Germinal center (tissue), 1 donor: ENCODE results near the gene HSPA8.
"Not testable (repeated sequence)": the region's sequence is repeated elsewhere in the genome, so short reads cannot be mapped to it uniquely, and the experiment has no call there.

Experiments
- DNase-seq: peaks from one replicate; pipeline ENCODE4 v3.0.0; 2012; ENCODE audit warnings: mixed read lengths, low spot score

The HSPA8 gene

DNA sequence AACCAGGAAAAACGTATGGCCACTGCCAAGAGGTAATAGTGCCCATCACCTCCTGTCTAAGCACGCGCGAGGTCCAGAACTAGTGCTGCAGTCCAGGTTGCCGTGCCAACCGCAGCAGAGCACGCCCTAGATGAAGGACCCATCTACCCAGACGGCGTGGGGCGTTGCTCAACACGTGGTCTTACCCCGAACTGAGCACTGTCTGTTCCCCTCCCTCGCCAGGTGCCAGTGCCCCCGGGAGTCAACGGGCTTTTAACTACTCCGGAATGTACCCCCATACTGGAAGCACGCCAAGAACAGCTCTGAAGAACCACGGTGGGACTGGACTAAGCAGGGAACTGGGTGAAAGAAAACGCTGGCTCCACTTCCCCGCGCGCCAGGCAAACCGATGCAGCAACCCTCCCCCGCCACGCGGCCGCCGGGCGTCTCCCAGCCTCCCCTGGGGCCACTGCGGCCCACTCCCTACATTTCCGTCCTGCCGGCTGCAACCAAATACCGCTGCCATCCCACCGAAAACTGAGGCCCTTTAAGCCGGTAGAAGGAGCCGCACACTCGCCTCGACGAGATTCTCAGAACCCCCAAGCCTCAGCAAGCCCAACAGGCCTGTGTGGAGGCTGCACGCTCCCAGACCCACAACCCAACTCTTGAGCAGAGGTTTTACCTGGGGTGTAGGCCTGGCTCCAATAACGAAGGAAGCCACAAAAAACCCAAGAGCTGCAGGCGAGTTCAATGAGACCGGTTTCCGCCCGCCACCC is at the start of gene HSPA8:
HSPA8 (minus strand) TSS at position 734 of the 755 bp plus-strand sequence. CDS start 812 bp downstream, outside the sequence.
- DNase-seq = peak; percentile 20

DNA sequence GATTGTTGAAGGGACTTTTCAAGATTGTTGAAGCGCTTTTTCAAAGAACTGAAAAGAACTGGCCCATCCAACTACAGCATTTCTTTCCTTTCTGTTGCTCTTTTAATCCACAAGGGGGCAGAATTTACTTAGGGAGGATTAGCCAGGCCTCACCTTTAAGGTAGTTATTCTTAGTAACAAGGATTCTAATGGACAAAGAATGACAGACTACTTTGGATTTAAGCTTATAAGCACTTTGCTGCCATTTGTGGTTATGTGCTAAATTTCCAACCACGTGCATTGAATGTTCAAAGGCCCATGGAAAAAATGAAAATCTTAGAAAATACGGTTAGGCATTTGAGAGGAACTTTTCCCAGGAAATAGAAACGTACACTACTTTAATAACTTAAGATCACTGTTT is 49.5 kb upstream of the HSPA8 start:
- peak; percentile 52 for DNase-seq

DNA sequence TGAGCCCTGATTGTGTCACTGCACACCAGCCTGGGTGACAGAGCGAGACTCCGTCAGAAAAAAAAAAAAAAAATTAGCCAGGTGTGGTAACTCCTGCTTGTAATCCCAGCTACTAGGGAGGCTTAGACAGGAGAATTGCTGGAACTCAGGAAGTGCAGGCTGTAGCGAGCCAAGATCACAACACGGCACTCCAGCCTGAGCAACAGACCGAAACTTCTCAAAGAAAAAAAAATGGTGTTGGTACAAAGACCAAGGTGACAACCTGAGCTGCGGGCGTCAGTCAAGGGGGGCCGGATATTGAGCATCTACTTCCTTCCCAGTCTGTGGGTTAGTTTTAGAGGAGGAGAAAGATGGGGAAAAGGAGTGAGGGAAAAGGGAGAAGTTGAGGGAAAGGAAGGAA is 48.5 kb upstream of the HSPA8 start:
- no peak for DNase-seq

GRCh38 chr11:123107945-123108495 is 46.1 kb upstream of the HSPA8 start:
- DNase-seq = no peak

GRCh38 chr11:123104697-123105096 is 42.8 kb upstream of the HSPA8 start:
- DNase-seq = no peak

DNA sequence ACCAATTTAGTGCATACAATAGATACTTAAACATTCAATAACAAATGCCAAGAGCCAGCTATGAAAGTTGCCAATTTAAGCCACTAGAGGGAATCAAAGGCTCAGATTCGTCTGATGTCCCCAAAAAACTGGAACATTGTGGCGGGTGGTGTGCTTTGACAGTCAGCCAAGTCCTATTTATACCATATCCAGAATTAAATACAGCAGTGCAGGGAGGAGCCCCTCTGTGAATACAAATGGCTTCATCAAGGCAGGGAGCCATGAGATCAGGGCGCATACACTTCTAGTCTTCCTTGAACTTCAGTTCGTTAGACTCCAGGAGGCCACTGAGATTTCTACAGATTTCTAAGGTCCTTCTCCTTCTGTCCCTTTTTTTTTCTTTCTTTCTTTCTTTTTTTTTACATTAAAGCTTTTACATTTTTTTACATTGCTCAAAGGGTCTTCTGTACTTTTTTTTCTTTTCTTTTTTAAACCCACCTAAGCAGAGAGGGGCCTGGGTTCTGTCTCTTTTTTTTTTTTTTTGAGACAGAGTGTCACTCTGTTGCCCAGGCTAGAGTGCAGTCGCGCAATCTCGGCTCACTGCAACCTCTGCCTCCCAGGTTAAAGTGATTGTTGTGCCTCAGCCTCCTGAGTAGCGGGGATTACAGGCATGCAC is 41.5 kb upstream of the HSPA8 start:
- DNase-seq = peak; percentile 11

GRCh38 chr11:123100379-123101085 is 38.6 kb upstream of the HSPA8 start:
- no peak for DNase-seq

GRCh38 chr11:123098990-123099389 is 37.1 kb upstream of the HSPA8 start:
- DNase-seq = no peak

GRCh38 chr11:123093739-123094138 is 31.8 kb upstream of the HSPA8 start:
- no peak for DNase-seq

- DNase-seq = no peak
Observed at GRCh38 chr11:123091506-123091905, 29.6 kb upstream of the HSPA8 start.

DNA sequence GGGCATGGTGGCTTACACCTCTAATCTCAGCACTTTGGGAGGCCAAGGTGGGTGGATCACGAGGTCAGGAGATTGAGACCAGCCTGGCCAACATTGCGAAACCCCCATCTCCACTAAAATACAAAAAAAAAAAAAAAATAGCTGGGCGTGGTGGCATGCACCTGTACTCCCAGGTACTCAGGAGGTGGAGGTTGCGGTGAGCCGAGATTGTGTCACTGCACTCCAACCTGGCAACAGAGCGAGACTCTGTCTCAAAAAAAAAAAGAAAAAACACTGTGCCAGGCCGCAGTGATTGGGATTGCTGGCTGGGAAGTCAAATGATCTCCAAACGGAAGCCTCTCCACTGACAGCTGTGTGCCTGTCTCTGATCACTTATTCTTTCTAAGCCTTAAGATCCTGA is 28.2 kb upstream of the HSPA8 start:
- not testable (repeated sequence) for DNase-seq

DNA sequence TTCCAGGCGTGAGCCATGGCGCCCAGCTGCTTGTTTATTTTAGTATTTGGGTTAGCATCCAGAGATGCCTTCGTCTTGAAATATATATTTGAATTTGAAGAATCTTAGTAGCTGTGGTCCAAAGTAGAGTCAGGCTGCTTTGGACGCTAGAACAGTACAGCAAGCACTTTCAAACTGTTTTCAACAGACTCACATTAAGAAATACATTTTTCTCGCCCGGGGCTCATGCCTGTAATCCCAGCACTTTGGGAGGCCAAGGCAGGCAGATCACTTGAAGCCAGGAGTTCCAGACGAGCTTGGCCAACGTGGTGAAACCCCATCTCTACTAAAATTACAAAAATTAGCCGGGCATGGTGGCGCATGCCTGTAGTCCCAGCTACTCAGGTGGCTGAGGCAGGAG is 27.0 kb upstream of the HSPA8 start:
- DNase-seq = not testable (repeated sequence)

DNA sequence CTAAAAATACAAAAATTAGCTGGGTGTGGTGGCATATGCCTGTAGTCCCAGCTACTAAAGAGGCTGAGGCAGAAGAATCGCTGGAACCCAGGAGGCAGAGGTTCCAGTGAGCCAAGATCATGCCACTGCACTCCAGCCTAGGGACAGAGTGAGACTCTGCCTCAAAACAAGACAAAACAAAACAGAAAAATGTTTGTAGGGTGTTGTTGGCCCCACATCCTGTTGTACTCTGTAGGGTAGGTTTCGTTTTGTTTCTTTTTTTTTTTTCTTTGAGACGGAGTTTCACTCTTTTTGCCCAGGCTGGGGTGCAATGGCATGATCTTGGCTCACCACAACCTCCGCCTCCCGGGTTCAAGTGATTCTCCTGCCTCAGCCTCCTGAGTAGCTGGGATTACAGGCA is 25.7 kb upstream of the HSPA8 start:
- not testable (repeated sequence) for DNase-seq

GRCh38 chr11:123086305-123086704 is 24.4 kb upstream of the HSPA8 start:
- DNase-seq = no peak

DNA sequence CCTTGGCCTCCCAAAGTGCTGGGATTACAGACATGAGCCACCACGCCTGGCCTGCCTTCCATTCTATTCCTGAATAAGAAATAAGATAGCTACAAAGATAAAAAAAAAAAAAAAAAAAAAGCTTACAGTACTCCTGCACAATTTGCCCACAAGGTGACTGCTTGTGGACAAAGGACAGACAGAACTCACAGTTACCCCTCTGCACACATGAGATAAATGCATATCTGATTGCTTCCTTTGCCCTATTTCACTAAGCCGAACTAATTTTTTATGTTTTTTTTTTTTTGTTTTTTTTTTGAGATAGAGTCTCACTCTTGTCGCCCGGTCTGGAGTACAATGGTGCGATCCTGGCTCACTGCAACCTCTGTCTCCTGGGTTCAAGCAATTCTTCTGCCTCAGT is 23.6 kb upstream of the HSPA8 start:
- no peak for DNase-seq

- no peak for DNase-seq
Observed at GRCh38 chr11:123084454-123084853, 22.5 kb upstream of the HSPA8 start.

- no peak for DNase-seq
Observed at GRCh38 chr11:123083623-123084029, 21.7 kb upstream of the HSPA8 start.

DNA sequence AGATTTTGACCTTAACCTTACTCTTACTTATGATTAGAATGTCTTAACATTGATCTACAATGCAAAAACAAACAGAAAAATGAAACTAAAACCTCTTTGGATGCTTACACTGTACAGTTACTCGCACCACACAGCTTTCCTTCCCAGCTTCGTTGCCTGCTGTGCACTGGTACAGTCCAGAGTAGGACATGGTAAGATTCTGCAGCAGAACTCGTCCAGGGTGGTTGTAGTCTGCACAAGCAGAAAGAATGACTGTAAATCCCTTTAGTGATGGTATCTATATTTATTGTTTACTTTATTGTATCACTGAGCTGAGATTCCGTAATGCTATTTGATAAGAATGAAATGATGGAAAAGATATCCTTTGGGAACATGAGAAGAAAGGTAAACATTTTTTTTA is 21.0 kb upstream of the HSPA8 start:
- DNase-seq = no peak

- DNase-seq = no peak
Observed at GRCh38 chr11:123080015-123080414, 18.1 kb upstream of the HSPA8 start.

- DNase-seq = no peak
Observed at GRCh38 chr11:123076484-123076883, 14.5 kb upstream of the HSPA8 start.

- no peak for DNase-seq
Observed at GRCh38 chr11:123073343-123074057, 11.6 kb upstream of the HSPA8 start.

- no peak for DNase-seq
Observed at GRCh38 chr11:123072762-123073161, 10.8 kb upstream of the HSPA8 start.
